Activated CD4-positive, alpha-beta T cell treated with anti-CD3 and anti-CD28 coated beads for 48 hours (primary cell): Measurements from ENCODE around the gene MSI2.

Source experiments
- DNase-seq: peaks from one replicate; pipeline ENCODE4 v3.0.0-alpha.2; 2020

MSI2 gene

DNA sequence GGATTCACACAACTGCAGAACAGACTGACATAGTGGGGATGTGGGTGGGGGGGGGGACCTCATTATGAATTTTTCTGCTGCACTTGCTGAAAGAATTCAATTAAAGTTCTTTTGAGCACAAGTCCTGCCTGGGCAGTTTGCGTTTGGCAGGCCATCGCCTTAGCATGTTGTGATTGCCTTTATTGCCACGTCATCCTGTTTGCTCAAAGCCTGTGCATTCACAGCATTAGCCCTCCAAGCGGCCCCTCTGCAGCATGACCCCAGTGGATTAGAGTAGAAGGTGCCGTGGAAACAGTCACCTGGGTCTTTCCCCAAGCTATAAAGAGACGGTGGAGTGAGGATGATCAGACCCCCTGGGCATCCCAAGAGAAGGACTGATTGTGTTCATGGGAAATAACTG, 17.2 kb downstream of the MSI2 start:
- DNase-seq: no peak

DNA sequence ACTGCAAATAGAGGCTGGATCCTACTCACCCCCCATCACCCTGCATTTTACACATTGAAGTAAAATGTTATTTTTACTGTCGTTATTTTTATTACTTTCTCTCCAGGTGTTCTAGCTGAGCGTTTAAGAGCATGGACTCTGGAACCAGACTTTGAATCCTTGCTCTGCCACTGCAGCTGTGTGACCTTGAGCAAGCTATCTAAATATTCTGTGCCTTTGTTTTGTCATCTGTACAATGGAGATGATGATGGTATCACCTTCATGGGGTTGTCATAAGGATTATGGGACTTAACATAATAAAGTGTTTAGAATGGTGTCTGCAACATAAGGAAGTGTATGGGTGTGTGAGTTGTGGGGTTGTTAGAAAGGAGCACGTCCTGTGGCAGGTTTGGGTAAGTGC, 17.8 kb downstream of the MSI2 start:
- no peak for DNase-seq

DNA sequence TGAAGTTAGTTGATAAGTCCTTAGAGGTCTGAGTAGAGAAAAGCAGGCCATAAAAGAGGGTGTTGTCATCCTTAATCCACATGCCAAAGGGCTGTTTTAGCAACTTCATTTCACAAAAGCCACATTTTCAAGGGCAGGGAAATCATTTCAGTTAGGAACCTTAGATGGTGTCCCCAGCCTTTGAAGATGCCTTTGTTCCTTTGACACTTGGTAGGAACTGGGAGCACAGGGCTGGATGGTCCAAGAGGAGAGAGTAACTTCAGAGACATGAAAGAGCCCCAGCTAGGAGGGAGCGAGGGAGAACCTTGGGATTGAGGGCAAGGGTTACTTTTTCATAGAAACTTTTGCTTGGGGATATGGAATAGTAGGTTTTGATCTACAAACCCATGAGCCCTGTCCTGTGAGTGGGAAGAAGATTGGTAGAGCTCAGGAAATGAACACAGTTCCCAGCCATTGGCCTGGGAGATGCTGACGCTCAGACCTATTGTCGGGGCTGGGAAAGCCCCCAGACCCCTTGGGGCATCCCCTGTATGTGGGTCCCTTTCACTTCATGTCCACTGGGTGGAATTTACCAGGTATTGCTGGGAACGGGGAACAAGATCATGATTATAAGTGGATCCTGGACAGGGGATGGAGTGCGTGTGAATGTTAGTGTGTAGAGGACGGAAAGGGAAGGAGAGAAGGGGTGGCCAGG, 18.9 kb downstream of the MSI2 start:
- no peak for DNase-seq

DNA sequence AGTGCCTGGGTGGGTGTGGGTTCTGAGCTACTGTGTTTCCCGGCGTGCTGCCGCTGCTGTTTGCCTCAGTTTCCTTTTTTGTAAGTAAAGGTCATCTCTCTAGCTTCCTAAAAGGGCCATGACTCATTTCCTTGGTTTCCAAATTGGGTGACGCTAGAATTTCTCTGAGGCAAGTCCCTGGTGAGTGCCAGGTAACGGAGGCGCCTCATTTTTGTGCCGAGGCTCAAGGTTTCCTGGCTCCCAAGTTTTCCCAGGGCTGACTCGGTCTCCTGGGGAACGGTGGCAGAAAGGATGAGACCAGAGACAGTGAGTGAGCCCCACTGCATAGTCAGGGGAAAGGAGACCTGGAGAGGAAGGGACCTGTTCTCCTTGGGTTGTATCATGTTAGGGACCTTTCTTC, 20.3 kb downstream of the MSI2 start:
- no peak for DNase-seq

- peak; percentile 36 for DNase-seq
These were observed 21.7 kb downstream of the MSI2 start for GRCh38 chr17:57277923-57278604.

GRCh38 chr17:57278740-57279387, 22.5 kb downstream of the MSI2 start:
- no peak for DNase-seq

- no peak for DNase-seq
These were observed 23.1 kb downstream of the MSI2 start for GRCh38 chr17:57279432-57279831.

DNA sequence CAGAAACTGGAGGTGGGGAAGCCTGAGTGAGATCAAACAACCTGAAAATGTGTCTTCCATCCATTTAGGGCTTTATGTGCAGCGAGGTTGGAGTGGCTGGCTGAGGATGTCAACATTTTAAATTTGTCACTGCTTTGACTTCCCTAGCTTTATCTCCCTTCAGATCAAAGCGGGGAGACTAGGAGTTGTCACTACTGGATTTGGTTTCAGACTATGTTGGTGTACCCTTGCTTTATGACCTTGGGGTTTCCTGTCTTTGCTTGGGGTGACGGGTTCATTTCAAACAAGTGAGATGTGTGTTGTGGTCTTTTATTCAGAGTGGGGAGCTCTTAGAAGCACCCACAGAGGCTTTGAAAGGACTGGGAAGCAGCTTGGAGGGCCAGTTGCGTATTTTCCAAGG, 25.6 kb downstream of the MSI2 start:
- DNase-seq: no peak

- no peak for DNase-seq
These were observed 26.0 kb downstream of the MSI2 start for GRCh38 chr17:57282296-57282695.

DNA sequence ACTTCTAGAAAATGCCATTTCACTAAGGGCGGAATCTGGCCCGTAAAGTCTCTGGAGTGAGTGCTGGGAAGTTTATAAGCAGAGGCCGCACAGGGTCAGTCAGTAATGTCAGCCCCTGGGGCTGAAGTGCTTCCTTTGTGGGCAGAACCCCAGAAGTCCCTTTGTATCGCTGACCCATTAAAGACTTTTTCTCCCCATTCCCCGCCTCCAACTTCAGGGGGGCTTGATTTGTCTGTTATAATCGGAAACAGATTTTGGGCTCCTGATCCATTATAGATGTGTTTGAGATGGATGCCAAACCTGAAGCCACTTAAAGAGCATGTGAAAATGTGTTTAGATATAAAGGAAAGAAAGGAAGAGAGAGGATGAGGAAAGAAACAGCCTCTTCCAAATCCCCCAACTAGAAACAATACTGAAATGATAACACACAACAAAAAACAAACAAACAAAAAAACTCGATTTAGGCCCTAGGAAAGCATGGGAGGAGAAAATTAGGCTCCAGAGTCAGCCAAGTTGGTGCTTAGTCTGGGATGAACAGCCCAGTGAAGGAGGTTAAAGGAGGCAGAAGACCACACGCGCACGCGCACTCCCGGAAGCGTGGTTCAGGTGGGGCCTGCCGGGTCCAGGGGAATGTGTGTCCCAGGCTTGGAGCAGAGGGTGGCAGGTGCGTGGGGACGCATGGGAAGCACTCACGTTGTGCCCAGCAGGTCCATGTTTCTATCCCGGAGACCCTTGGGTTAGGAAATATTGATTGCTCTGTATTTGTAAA, 27.1 kb downstream of the MSI2 start:
- no peak for DNase-seq

DNA sequence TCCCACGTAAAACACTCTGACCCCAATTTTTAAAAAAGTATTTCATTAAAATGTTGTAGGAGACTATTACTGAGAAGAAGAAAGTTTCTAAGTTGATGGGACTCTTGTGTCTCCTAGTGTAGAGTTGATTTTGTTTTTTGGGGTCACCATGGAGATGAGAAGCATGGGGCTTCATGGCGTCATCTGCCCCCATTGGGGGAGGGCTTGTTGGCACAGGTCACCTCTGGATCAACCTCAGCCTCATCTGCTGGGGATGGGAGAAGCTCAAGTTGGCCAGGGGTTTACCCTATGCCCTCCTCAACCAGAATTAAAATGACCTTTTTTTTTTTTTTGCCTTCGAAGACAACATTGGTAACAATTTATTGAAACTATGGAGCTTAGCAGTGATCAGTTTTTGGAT, 28.3 kb downstream of the MSI2 start:
- DNase-seq: no peak

DNA sequence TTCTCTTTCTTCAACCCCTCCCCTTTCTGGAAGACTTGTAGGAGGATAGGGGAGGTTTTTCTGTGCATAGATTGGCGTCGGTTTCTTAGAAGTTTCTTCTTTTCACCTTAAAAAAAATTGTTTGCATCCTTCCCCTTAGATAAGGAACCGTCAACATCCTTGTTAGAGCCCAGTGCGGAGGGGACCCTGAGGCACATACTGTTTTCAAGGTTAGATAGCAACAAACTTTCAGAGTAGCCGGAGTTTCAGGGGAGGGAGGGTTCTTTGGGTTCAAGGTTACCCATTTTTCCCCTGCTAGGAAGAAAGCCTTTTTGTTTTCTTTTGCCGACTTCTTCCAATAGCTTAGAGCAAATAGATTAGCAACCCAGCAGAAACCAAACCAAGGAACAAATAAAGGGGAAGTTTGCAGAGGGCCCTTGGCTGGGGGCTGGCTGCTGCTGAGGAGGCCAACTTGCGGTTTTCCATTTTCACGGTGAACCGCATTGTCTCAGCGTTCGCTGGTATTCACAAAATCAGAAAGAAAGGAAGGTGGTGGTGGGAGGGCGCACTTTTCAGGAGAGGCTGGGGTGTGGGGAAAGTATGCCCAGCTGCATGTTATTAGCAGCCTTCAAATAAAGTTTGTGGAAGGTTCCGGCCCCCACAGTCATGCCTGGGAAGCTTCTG, 28.8 kb downstream of the MSI2 start:
- peak; percentile 62 for DNase-seq

DNA sequence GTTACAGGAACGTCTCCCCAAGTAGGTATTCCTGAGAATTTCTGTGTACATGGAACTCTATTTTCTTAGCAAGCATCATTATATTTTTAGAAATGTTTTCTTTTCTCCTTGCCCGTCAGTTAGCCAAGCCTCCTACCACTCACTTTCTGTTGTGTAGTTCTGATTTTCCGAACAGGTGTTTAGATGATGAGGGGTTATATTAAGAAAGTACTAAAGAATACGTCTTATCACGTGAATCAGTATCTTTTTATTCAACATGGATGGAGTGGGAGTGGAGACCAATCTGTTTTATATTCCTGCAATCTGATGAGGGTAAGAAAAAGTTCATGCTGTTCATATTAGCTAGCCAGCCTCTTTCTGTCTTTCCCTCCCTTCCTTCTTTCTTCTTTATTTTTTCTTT, 29.4 kb downstream of the MSI2 start:
- DNase-seq: no peak

GRCh38 chr17:57286399-57287105, 30.2 kb downstream of the MSI2 start:
- no peak for DNase-seq

- no peak for DNase-seq
These were observed 31.9 kb downstream of the MSI2 start for GRCh38 chr17:57288040-57288772.

GRCh38 chr17:57288773-57289121, 32.4 kb downstream of the MSI2 start:
- no peak for DNase-seq

- DNase-seq: no peak
These were observed 32.8 kb downstream of the MSI2 start for GRCh38 chr17:57289130-57289529.

DNA sequence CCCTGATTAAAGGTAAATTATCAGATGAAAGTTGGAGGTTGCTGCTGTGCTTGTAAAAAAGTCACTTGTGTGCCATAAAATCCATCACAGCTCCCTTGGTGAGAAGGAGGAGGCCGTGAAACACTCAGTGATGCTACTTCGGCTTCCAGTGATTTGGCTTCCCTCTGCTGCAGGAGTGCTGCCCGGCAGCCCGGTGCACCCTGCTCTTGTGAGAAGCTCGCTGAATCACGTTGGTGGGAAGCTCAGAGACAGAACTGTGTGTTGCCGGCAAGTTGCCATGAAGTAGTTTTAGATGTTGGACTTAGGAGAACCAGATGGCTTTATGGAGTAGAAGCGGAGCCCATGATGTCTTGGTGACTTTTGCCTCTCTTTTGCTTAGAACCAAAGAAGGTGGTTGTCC, 33.3 kb downstream of the MSI2 start:
- DNase-seq: no peak

DNA sequence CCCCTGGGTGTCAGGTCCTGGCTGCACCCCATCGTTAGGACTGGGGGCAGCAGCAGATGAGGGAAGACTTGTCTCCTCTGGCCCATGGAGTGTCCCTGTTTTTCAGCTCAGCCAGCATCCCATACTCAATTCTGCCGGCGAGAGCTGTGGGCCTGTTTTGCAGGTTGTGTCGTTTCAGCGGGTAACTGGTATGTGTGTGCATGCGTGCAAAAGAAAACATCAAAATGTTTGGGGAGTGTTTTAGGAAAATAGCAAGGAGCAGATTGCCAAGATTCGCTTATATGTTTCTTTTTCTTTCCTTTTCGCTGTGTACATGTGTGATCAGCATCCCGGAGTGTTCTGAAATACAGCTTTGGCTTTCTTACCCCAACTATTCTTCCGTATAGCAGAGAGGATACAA, 34.7 kb downstream of the MSI2 start:
- no peak for DNase-seq

GRCh38 chr17:57292091-57292490, 35.8 kb downstream of the MSI2 start:
- DNase-seq: no peak

DNA sequence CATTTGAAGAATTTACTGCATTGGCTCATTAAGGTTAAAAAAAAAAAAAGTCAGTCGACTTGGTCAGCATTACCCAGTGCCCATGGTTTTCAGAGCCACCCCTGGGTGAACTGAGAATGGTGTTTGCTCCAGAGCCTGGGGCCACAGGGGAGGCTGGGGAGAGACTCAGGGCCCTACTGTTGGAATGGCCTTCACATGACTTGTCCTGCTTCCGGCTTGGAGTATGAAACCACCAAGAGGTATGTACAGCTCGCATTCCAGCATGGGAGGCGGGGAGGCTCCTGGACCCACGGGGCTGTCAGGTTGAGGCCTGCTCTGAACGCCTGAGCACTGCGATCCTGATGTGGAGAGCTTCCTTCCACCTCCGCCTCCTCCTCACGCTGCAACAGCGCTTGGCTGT, 36.8 kb downstream of the MSI2 start:
- no peak for DNase-seq

- no peak for DNase-seq
These were observed 37.8 kb downstream of the MSI2 start for GRCh38 chr17:57294101-57294500.
